Raji (cell line): ENCODE data around the gene SPESP1.

Source experiments
- POLR2A ChIP-seq: IDR thresholded peaks from 2 replicates; pipeline ENCODE4 v1.6.1; 2011; ENCODE audit warnings: low read depth, low read length, control low read depth; ENCODE audit not compliant: insufficient read depth

Gene SPESP1

DNA sequence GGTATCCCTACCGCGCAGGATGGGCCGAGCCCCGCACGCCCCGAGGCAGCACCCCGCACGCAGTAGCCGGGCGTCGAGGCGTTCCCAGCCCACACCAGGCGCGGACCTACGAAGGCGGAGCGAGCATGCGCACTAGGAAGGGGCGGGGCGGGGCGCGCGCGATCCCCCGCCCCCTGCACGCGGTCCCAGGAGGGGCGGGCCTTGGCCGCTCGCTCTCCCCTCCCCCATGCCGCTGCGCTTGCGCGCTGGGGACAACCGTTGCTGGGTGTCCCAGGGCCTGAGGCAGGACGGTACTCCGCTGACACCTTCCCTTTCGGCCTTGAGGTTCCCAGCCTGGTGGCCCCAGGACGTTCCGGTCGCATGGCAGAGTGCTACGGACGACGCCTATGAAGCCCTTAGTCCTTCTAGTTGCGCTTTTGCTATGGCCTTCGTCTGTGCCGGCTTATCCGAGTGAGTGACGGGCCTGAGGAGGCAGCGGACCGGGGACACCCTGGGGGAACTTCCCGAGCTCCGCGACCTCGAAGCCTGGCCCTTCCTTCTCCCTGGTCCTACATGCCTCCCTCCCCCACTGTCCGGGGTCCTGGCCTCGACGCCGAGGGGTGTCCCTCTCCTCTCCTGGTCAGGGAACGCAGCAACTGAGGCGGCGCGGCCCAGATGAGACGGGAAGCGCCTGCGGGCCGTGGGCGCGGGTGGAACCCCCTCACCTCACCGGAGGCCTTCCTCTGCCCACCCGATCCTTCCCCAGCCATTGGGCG is at the start of gene SPESP1:
Gene SPESP1 (plus strand): TSS at position 258 of the 755 bp plus-strand sequence. CDS start 129 bp downstream, at position 387.
- no peak for TF ChIP-seq POLR2A

DNA sequence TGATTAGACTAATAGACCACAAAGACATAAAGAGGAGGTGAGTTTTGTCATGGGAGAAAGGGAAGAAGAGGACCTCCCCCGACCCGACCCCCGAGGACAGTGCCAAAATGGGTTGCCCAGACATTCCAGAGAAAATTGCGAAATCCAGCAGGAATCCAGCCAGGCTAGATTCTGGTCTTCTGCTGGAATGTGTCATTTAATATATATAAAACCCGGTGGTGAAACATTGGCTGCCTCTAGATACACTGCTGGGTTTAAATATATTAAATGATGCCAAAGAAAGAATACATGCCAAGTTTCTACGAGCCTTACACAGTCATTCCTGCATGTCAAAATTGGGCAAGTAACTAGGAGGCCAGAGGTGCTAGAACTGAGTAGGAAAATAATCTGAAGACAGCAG is 45.3 kb upstream of the SPESP1 start:
- TF ChIP-seq POLR2A = no peak

DNA sequence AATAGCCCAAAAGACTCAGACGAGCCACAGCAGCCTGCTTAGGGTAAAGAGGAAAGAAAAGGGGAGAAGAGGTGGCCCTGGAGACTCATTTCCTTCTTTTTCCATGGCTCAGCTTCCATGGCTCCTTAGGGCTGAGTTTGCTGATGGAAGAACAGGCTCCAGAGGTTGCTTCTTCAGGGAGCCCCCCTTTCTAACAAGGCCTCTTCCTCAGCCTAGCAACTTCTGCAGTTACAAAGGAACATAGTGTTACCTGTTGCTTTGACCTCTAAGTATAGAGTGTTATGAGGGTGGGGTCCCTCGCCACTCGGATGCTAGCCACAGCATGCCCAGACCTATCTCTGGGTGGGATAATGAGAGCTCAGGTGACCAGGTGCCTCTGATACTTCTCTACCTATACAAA is 43.2 kb upstream of the SPESP1 start:
- no peak for TF ChIP-seq POLR2A

DNA sequence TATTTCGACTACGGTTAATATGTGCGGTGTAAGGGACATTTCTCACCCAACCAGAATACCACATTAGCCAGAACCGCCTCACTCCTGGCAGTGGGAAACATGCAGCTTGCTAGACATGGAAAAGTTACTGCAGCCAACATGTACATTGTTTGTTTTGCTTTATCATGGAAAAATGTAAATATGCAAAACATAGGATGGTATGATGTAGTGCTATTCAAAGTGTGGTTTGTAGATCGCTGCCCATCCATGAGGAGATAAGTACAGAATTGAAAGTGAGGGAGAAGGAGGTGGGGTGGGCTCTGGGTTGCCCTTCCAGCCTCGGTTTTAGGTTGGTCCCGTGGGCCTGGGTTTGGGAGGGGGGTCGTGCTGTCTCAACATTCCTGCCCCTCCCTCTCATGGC is 42.5 kb upstream of the SPESP1 start:
- no peak for TF ChIP-seq POLR2A

DNA sequence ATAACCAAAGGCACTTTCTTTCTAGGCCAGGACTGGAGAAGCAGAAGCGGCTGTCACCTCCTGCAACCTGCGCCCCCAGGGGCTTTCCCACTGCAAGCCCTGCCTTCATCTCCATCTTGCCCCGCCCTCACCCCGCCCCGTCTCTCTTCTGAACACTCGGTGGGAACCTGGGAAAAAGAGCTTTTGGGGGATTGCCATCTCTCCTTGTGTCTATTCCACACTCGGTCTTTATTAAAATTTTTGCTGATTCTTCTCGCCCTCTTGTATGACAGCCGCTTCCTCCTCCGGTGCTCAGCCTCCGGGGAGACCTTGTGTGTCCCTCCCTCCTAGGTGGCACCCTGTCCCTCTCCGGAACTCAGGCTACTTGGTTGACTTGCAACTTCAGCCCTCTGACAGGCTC is 41.9 kb upstream of the SPESP1 start:
- no peak for TF ChIP-seq POLR2A

DNA sequence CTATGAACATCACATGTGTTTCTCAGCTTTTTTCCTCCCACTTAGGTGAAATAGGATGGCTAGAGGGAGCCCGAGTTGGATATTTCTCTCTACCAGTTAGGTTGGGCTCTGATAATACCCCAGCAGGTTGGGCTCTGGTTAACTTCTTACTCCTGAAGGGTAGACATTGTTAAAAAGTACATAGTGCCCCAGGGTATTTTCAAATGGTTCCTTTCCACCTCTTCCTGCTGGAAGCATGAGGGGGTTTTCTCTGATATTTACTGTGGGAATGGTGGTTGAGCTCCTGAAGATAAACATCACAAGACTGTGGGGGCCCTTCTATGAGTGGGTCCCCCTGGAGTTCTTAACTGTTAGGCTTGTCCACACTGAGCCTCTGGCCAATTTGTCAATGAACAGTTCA is 36.1 kb upstream of the SPESP1 start:
- TF ChIP-seq POLR2A = no peak

DNA sequence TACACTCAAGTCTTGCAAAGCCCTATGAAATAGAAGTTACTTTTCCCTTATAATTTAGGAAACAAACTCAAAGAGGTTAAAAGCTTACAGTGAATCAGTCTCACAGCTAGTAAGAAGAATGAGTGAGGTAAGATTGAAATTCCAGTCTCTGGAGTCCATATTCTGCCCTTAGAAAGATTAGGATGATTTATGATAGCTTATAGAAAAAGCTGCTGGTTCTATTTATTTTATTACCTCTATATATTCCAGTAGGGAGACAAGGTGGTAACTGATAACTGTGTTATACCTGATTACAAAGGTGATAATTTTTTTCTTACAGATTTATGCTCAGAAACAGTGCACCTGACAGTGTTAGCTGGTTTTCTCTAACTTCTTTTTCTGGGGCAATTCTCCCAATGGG is 34.1 kb upstream of the SPESP1 start:
- TF ChIP-seq POLR2A = no peak

DNA sequence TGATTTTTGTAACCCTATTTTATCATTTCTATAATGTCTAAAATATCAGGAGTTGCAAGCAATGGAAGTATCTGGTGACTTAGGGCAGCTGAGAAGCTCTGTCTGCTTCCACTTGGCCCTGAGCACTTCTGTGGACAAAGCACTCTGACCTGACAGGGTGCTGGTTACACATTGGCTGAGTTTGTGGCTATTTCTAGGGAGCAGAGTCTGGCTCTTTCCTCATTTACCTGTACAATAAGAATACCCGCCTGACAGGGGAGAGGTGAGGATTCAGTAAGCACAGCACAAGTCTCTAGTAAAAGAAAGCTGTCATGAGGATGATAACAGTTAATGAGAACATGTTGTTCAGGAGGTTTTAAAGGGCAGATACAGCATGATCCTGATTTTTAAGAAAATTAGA is 33.3 kb upstream of the SPESP1 start:
- TF ChIP-seq POLR2A = no peak

DNA sequence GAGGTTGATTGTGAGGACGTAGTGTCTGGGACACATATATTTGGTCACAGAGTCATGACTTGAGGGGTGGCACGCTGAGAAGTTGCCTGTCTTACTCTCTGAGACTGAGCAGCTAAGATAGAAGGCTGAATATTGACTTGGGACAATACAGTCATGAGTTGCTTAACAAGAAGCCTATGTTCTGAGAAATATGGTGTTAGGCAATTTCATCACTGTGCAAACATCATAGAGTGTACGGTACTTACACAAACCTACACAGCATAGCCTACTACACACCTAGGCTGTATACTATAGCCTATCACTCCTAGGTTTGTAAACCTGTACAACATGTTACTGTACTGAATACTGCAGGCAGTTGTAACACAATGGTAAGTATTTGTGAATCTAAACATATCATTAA is 30.3 kb upstream of the SPESP1 start:
- TF ChIP-seq POLR2A = no peak

DNA sequence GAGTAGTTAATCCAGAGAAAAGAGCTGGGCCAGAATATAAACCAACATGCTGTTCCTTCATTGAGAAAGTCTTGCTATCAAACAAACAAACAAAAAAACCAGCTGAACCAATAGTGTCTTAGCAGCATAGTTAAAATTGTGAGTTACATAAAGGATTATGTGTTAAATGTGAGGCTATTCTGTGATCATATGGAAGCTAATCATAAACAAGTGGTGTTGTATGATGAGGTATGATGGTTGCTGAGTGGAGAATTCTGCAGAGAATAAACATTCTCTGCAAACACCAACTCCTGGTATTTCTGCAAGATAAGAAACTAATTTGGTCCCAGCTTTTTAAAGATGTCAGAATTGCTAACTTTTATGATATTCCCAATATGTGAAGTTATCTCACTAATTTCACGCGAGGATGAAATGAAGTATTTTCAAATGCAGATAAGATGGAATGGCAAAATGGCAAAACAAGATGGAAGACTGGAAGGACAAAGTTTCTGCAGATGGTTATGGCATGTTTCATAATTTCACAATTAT is 22.9 kb upstream of the SPESP1 start:
- TF ChIP-seq POLR2A = no peak

DNA sequence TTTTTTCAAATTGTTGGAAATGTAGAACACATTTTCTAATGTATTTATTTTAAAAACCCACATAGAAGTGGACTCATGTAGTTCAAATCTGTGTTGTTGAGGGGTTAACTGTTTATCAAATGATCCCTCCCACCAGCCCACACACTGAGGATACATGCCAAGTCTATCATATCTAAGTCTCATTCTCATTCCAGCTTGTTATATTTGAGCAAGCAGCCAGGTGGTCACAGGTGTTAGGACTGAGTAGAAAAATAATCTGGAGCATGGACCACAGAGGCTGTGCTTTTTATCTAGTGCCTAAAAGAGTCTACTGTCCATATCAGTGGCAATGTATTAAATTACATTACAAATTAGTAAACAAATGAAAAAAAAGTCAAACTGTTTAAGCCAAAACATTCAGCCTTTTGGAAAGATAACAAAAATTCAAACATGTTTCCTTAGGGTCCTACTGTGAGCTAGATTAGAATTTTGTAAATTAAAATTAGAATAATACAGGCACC is 20.7 kb upstream of the SPESP1 start:
- no peak for TF ChIP-seq POLR2A

DNA sequence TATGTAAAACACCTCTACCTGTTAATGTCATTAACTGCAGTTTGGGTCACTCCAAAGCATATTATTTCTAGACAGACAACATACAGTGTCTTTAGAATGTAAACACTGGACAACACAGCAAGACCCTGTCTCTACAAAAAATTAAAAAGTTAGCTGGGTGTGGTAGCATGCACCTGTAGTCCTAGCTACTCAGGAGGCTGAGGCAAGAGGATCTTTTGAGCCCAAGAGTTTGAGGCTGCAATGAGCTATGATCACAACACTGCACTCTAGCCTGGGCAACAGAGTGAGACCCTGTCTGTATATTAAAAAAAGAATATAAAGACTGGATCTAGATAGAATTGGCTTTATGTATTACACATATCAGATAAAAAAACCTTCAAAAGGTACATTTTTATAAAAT is 20.0 kb upstream of the SPESP1 start:
- no peak for TF ChIP-seq POLR2A

DNA sequence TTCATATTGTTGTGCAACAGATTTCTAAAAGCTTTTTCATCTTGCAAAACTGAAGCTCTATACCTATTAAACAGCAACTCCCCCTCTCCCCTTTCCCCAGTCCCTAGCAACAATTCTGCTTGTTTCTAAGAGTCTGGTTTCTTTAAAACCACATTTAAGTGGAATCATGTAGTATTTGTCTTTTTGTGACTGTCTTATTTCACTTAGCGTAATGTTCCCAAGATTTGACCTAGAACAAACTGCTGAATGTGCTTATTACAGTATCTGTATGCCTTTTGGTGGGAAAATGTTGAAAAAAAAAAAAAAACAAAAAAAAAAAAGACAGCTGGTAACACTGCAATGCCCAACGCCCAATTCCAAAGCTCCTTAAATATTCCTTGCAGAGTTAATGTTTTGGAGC is 19.5 kb upstream of the SPESP1 start:
- TF ChIP-seq POLR2A = no peak

DNA sequence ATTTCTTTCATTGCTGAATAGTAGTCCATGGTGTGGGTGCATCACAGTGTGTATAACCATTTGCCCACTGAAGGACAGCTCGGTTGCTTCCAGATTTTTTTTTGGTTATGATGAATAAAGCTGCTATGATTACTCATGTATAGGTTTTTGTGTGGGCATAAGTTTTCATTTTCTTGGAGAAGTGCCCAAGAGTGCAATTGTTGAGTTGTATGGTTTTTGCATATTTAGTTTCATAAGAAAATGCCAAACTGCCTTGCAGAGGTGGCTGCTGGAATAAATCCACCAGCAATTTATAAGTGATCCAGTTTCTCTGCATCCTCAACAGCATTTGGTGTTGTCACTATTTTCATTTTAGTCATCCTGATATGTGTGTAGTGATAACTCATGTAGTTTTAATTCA is 8.4 kb upstream of the SPESP1 start:
- TF ChIP-seq POLR2A = no peak

DNA sequence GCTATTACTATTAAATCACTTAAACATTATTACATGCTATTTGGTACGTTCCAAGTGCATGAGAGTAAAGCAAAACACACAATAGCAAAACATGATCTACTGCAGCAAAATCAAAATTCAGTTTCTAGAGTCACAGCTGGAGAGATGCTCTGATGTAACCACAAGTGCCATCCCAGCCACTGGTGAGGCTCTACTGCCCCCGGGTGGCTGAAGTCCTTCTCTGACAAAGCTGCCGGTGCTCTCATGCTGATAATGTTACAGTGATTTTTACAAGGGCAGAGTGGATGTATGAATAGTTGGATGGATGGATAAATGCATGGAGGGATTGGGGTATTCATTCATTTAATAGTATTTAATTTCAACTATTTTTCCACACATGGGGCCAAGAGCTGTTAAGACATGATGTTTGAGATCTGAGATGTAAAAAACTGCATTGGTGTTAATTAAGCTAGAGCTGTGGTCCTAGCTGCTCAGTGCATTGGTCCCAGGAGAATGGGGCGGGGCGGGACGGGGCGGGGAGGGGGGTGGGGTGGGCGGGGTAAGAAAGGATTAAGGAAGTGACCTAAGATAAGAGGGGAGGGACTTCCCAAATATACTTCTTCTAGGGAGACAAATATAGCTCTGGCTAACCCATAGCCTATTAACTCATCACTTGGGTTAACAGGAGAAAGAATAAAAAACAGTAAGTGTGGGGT is 5.3 kb upstream of the SPESP1 start:
- TF ChIP-seq POLR2A = no peak

DNA sequence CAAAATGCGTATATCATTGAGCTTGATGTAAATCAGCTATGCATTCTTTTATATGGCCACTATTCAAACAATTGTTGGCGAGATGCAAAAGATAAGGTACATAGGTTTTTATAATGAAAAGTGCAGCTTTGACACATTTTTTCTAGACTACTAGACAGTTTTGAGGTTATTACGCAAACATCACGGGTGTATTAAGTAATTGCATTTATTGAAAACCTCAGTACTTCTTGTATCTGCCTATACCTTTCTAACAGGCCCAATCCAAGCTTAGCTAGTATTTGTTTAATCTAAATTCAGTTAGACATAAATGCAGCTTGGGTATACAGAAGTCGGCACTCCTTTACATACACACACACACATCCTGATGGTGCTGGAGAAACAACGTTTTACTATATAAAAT is 2.7 kb downstream of the SPESP1 start:
- TF ChIP-seq POLR2A = no peak
